Activated T-helper 1 cell treated with anti-CD3 and anti-CD28 coated beads, Interleukin-12 subunit alpha, Interleukin-12 subunit beta, Interleukin-2, Interleukin-4 antibody, amounts not matched to agents 30 ng/mL and 10 ng/mL and 1 ng/mL, durations not matched to agents 14 hours and 24 hours and 36 hours (primary cell): Measurements from ENCODE around the gene HECA. TPM values are rescaled to one million over a fixed set of nuclear protein-coding genes. Genes with fewer than 3 reads are reported as not detected.
A peak's percentile ranks its signal among the peaks of the same experiment; 100 is the strongest.

Experiments
- DNase-seq: peaks from one replicate; pipeline ENCODE4 v3.0.0; 2021; ENCODE audit warnings: low spot score
- H3K27ac Mint-ChIP-seq: one replicate; pipeline ENCODE4 v1.8.0; 2021; ENCODE audit warnings: mild to moderate bottlenecking, mixed read lengths
- H3K27me3 Mint-ChIP-seq: one replicate; pipeline ENCODE4 v1.8.0; 2022; ENCODE audit warnings: mild to moderate bottlenecking, moderate library complexity, mixed read lengths; ENCODE audit not compliant: insufficient read depth
- H3K36me3 Mint-ChIP-seq: one replicate; pipeline ENCODE4 v1.8.0; 2021; ENCODE audit warnings: low read depth, mixed read lengths
- H3K4me1 Mint-ChIP-seq: one replicate; pipeline ENCODE4 v1.8.0; 2021; ENCODE audit warnings: low read depth, mixed read lengths
- H3K4me3 Mint-ChIP-seq: one replicate; pipeline ENCODE4 v1.8.0; 2021; ENCODE audit warnings: mild to moderate bottlenecking, moderate library complexity, mixed read lengths
- H3K9me3 Mint-ChIP-seq: one replicate; pipeline ENCODE4 v1.8.0; 2021; ENCODE audit warnings: mixed read lengths
- intact Hi-C: fragments of 100-400 bp; cut with micrococcal nuclease; formaldehyde crosslinking; loops from one replicate; pipeline ENCODE4 v1.15.1; 2024
- total RNA-seq: library from RNA; stranded (reverse); gene quantifications from 2 replicates; pipeline ENCODE4 v1.2.3, GENCODE V29; 2022

HECA gene
- total RNA-seq, 1 donor from 2014 or later, result 49.9 TPM

DNA sequence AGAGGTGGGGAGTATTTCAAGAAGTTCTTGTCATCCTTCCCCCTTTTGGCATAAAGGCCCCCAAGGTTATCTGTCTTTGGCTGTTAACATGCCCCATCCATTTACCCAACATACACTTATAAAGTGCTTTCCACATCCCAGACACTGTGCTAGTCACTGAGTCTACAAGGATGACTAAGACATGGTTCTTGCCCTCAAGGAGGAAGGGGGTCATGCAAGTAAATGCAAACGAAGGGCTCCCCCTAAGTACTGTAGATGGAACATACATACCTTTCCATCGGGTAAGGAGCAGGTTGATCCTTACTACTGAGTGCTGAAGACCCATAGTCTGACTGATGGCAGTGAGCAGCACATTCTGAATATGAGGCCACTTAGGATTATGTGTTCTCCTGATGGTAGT, 38.3 kb downstream of the HECA start:
- no peak for DNase-seq
- no peak overlapping the region for H3K4me3 Mint-ChIP-seq
- H3K9me3 Mint-ChIP-seq, result no peaks in the 10 kb centered on the region
- no peaks in the 10 kb centered on the region for H3K27me3 Mint-ChIP-seq
- peak overlapping the region; percentile 82 for H3K27ac Mint-ChIP-seq
- peaks cover 75% of the 10 kb centered on the region for H3K36me3 Mint-ChIP-seq
- peaks cover 82% of the 10 kb centered on the region for H3K4me1 Mint-ChIP-seq
- intact Hi-C loops, result loop anchor here (1.0 to 2.0 kb wide), 2 partner anchors 11 to 48 kb away; no protein-coding TSS in a partner anchor

GRCh38 chr6:139173822-139174221, 38.9 kb downstream of the HECA start:
- Mint-ChIP-seq H3K4me3 (no peak overlapping the region), H3K27ac (peak overlapping the region; percentile 82), H3K27me3 (no peaks in the 10 kb centered on the region), H3K9me3 (no peaks in the 10 kb centered on the region), H3K4me1 (peaks cover 85% of the 10 kb centered on the region), H3K36me3 (peaks cover 74% of the 10 kb centered on the region)
- intact Hi-C loops, result loop anchor here (1.0 to 2.0 kb wide), 2 partner anchors 12 to 49 kb away; no protein-coding TSS in a partner anchor
- no peak for DNase-seq

- H3K4me3 Mint-ChIP-seq, result no peak overlapping the region
These were observed 40.1 kb downstream of the HECA start for GRCh38 chr6:139174961-139175360.

DNA sequence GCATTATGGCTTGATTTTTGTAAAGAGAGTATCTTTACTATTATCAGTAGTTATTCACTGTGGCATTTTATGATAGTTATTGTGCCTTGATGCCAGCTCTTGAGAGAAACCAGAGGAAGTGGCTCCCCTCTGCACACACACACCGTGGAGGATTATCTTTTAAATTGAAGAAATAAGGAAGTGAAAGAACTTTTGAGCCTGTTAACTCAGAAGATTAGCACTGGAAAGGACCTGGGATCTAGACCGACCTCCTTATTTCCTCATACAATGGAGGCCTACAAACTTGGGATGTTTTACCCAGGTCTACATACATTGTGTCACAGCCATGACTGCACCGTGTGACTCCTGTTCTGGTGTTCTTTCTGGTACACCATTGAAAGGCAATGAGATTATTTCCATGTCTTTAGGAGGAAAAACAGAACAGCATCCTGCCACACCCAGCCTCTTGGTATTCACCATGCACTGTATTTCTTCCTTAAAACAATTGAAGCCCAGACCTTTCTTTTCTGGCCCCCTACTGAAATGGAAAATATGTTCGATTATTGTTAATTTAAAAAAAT, 40.6 kb downstream of the HECA start:
- no peaks in the 10 kb centered on the region for H3K9me3 Mint-ChIP-seq
- H3K36me3 Mint-ChIP-seq, result peaks cover 73% of the 10 kb centered on the region
- H3K27me3 Mint-ChIP-seq, result no peaks in the 10 kb centered on the region
- H3K4me3 Mint-ChIP-seq, result peak overlapping the region; percentile 23
- no peak for DNase-seq
- peaks cover 74% of the 10 kb centered on the region for H3K4me1 Mint-ChIP-seq
- intact Hi-C loops, result loop anchor here (5.0 kb wide), 1 partner anchor 187 kb away; no protein-coding TSS in a partner anchor
- peak overlapping the region; percentile 71 for H3K27ac Mint-ChIP-seq

More at GRCh38 chr6:139174961-139175360, 40.1 kb downstream of the HECA start:
- no peaks in the 10 kb centered on the region for H3K9me3 Mint-ChIP-seq
- H3K27me3 Mint-ChIP-seq, result no peaks in the 10 kb centered on the region
- peaks cover 72% of the 10 kb centered on the region for H3K36me3 Mint-ChIP-seq
- H3K27ac Mint-ChIP-seq, result peak overlapping the region; percentile 71
- DNase-seq, result no peak
- H3K4me1 Mint-ChIP-seq, result peaks cover 79% of the 10 kb centered on the region
- intact Hi-C loops, result loop anchor here (5.0 kb wide), 1 partner anchor 187 kb away; no protein-coding TSS in a partner anchor

DNA sequence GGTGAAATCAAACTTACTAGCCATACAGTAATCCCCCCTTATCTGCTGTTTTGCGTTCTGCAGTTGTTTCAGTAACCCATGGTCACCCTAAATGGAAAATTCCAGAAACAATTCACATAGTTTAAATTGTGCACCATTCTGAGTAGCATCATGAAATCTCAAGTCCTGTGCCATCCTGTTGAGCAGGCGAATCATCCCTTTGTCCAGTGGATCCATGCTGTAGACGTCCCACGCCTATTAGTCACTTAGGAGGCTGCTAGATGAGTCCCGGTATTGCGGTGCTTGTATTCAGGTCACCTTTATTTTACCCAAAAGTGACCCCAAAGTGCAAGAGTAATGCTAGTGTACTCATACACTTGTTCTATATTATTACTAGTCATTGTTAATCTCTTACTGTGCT, 46.4 kb downstream of the HECA start:
- Mint-ChIP-seq H3K36me3 (peaks cover 51% of the 10 kb centered on the region), H3K4me1 (peaks cover 46% of the 10 kb centered on the region), H3K4me3 (no peak overlapping the region), H3K9me3 (no peaks in the 10 kb centered on the region), H3K27ac (no peak overlapping the region), H3K27me3 (no peaks in the 10 kb centered on the region)
- DNase-seq, result no peak
- intact Hi-C loops, result no loop called here

GRCh38 chr6:139184047-139184446, 49.2 kb downstream of the HECA start:
- H3K27me3 Mint-ChIP-seq, result no peaks in the 10 kb centered on the region
- peak overlapping the region; percentile 22 for H3K27ac Mint-ChIP-seq
- no peak for DNase-seq
- peaks cover 29% of the 10 kb centered on the region for H3K4me1 Mint-ChIP-seq
- H3K9me3 Mint-ChIP-seq, result no peaks in the 10 kb centered on the region
- intact Hi-C loops, result loop anchor here (1.0 kb wide), 2 partner anchors 23 to 38 kb away; no protein-coding TSS in a partner anchor
- H3K36me3 Mint-ChIP-seq, result peaks cover 30% of the 10 kb centered on the region
- no peak overlapping the region for H3K4me3 Mint-ChIP-seq

DNA sequence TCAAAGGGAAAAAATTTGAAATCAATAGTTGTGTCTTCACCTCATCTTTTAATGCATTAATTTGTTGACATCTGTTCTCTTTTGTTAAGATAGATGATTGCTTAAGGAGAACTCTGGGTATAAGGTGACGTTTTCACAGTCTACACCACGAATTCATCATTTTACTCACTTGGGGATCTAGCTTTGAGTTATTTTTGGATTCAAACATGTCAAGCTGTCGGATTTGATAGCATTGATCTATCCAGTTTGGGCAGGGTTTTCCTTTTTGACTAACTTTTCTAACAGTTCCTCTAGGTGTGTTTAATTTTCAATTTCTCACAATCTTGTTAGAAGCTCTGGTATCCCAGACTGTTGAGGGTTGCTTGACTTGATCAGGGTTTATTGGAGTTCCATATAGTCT, 49.6 kb downstream of the HECA start:
- Mint-ChIP-seq H3K4me1 (peaks cover 29% of the 10 kb centered on the region), H3K9me3 (no peaks in the 10 kb centered on the region), H3K27ac (peak overlapping the region; percentile 37), H3K4me3 (no peak overlapping the region), H3K36me3 (peaks cover 26% of the 10 kb centered on the region), H3K27me3 (no peaks in the 10 kb centered on the region)
- no peak for DNase-seq
- intact Hi-C loops, result loop anchor here (1.0 kb wide), 2 partner anchors 23 to 38 kb away; no protein-coding TSS in a partner anchor

DNA sequence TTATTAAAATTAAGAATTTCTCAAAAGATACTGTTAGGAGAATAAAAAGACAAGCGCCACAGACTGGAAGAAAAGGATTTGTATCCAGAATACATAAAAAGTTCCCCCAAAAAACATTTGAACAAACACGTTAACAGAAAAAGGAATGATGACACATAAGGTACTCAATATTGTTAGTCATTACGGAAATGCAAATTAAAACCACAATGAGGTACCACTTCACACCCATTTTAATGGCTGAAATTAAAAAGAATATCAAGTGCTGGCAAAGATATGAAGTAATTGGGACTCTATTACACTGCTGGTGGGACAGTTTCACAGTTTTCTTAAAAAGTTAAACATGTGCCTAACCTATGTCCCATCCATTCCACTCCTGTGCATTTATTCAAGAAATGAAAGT, 51.4 kb downstream of the HECA start:
- intact Hi-C loops, result loop anchor here (2.0 kb wide), 1 partner anchor 63 kb away; no protein-coding TSS in a partner anchor
- H3K36me3 Mint-ChIP-seq, result peaks cover 16% of the 10 kb centered on the region
- no peak overlapping the region for H3K27ac Mint-ChIP-seq
- H3K4me1 Mint-ChIP-seq, result peaks cover 29% of the 10 kb centered on the region
- no peak overlapping the region for H3K4me3 Mint-ChIP-seq
- H3K9me3 Mint-ChIP-seq, result no peaks in the 10 kb centered on the region
- DNase-seq, result no peak
- H3K27me3 Mint-ChIP-seq, result no peaks in the 10 kb centered on the region

DNA sequence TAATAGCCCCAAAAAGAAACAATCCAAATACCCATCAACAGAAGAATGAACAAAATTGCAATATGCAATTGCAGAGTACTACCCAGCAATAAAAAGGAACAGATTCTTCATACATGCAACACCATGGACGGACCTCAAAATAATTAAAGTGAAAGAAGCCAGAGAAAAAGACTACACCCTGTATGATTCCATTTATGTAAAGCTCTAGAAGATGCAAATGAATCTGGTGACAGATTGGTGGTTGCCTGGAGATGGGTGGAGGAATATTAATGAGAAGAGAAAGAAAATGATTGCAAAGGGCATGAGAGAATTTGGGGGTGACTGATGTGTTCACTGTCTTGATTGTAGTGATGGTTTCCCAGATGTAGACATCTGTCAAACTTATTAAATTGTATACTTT, 51.8 kb downstream of the HECA start:
- peaks cover 14% of the 10 kb centered on the region for H3K36me3 Mint-ChIP-seq
- no peak overlapping the region for H3K4me3 Mint-ChIP-seq
- no peaks in the 10 kb centered on the region for H3K27me3 Mint-ChIP-seq
- intact Hi-C loops, result loop anchor here (2.0 kb wide), 1 partner anchor 62 kb away; no protein-coding TSS in a partner anchor
- no peak for DNase-seq
- H3K9me3 Mint-ChIP-seq, result no peaks in the 10 kb centered on the region
- H3K27ac Mint-ChIP-seq, result no peak overlapping the region
- peaks cover 29% of the 10 kb centered on the region for H3K4me1 Mint-ChIP-seq

DNA sequence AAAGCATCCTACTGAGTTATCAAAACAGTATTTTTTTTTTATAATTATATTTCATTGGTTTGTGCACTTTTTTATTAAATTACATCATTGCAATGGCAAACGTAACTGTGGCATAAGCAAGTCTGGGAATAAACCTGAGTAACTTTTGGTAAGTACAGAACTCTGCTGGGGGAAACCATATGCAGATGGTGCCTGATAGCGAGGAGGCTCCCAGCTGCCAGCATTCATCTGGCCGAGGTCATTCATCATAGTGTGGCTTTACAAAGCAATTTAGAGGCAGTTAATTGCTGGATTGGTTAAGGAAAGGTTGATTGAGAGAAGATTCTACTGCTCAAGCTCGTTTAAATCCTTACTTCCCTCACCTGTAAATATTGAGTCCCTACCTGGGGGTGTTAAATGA, 52.6 kb downstream of the HECA start:
- peaks cover 29% of the 10 kb centered on the region for H3K4me1 Mint-ChIP-seq
- intact Hi-C loops, result loop anchor here (2.0 kb wide), 1 partner anchor 61 kb away; no protein-coding TSS in a partner anchor
- H3K4me3 Mint-ChIP-seq, result no peak overlapping the region
- no peaks in the 10 kb centered on the region for H3K27me3 Mint-ChIP-seq
- H3K9me3 Mint-ChIP-seq, result no peaks in the 10 kb centered on the region
- peaks cover 7% of the 10 kb centered on the region for H3K36me3 Mint-ChIP-seq
- DNase-seq, result no peak
- no peak overlapping the region for H3K27ac Mint-ChIP-seq

GRCh38 chr6:139189665-139190064, 54.8 kb downstream of the HECA start:
- H3K4me1 Mint-ChIP-seq, result peaks cover 18% of the 10 kb centered on the region
- no peaks in the 10 kb centered on the region for H3K27me3 Mint-ChIP-seq
- H3K4me3 Mint-ChIP-seq, result no peak overlapping the region
- DNase-seq, result no peak
- peaks cover 4% of the 10 kb centered on the region for H3K9me3 Mint-ChIP-seq
- peaks cover 9% of the 10 kb centered on the region for H3K36me3 Mint-ChIP-seq
- no peak overlapping the region for H3K27ac Mint-ChIP-seq
- intact Hi-C loops, result no loop called here

DNA sequence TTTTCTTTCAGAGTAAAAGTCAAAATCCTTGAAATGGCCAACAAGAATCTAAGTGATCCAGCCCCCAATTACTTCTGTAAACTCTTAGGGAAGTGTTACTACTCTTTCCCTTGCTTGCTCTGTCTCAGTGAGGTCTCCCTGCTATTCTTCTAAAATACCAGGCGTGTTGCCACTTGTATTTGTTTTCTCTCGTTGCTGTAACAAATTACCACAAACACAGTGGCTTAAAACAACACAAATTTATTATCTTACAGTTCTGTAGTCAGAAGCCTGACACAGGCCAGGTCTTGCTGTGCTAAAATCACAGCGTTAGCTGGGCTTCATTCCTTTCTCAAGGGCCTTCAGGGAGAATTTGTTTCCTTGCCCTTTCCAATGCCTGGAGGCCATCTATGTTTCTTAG, 59.9 kb downstream of the HECA start:
- no peak overlapping the region for H3K4me3 Mint-ChIP-seq
- no peaks in the 10 kb centered on the region for H3K27me3 Mint-ChIP-seq
- H3K36me3 Mint-ChIP-seq, result peaks cover 3% of the 10 kb centered on the region
- peaks cover 7% of the 10 kb centered on the region for H3K9me3 Mint-ChIP-seq
- no peak for DNase-seq
- H3K27ac Mint-ChIP-seq, result no peak overlapping the region
- H3K4me1 Mint-ChIP-seq, result no peaks in the 10 kb centered on the region
- intact Hi-C loops, result no loop called here

GRCh38 chr6:139198529-139199288, 63.8 kb downstream of the HECA start:
- Mint-ChIP-seq H3K4me1 (no peaks in the 10 kb centered on the region), H3K36me3 (peaks cover 2% of the 10 kb centered on the region), H3K27ac (no peak overlapping the region), H3K4me3 (no peak overlapping the region), H3K9me3 (peaks cover 11% of the 10 kb centered on the region), H3K27me3 (no peaks in the 10 kb centered on the region)
- intact Hi-C loops, result no loop called here
- DNase-seq, result no peak
